IPS-18a (cell line): Measurements from ENCODE around the gene SIDT1.

Experiments used
- H3K27ac ChIP-seq: one replicate; pipeline ENCODE4 v1.5.1; 2013; ENCODE audit warnings: low read length
- H3K27me3 ChIP-seq: one replicate; pipeline ENCODE4 v1.6.1; 2013; ENCODE audit warnings: mild to moderate bottlenecking, low read length; ENCODE audit not compliant: control insufficient read depth, insufficient read depth
- H3K36me3 ChIP-seq: one replicate; pipeline ENCODE4 v1.6.1; 2013; ENCODE audit warnings: low read depth, low read length; ENCODE audit not compliant: control insufficient read depth
- H3K4me1 ChIP-seq: one replicate; pipeline ENCODE4 v1.6.1; 2013; ENCODE audit warnings: low read depth, low read length; ENCODE audit not compliant: control insufficient read depth
- H3K4me3 ChIP-seq: one replicate; pipeline ENCODE4 v1.5.1; 2013; ENCODE audit warnings: low read length
- H3K9ac ChIP-seq: one replicate; pipeline ENCODE4 v1.6.1; 2013; ENCODE audit warnings: mild to moderate bottlenecking, low read length, moderate library complexity
- H3K9me3 ChIP-seq: one replicate; pipeline ENCODE4 v1.6.1; 2013; ENCODE audit warnings: low read depth, low read length; ENCODE audit not compliant: control insufficient read depth

The SIDT1 gene

DNA sequence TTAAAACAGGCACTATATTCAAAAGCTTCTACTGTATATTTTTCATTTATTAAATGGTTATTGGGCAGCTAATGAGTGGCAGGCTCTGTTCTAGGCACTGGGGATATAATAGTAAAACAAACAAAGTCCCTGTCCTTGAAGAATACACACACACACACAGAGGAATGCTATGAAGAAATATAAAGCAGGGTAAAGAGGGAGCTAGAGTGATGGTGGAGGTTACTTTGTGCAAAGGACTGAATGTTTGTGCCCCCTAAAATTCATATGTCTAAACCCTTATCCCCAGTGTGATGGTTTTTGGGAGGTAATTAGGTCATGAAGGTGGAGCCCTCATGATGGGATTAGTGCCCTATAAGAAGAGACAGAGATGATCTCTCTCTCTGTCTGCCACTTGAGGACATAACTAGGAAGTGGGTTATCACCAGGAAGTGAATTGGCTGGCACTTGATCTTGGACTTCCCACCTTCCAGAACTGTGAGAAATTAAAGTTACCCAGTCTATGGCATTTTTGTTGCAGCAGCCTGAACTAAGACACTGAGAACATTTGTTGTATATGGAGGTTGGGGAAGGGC is 132.3 kb downstream of the SIDT1 start:
- Histone ChIP-seq H3K36me3 (peaks cover 9% of the 10 kb centered on the region), H3K9me3 (no peaks in the 10 kb centered on the region), H3K4me3 (no peak overlapping the region), H3K4me1 (peaks cover 5% of the 10 kb centered on the region), H3K27me3 (no peaks in the 10 kb centered on the region), H3K9ac (no peak overlapping the region), H3K27ac (no peak overlapping the region)

- Histone ChIP-seq H3K9ac (no peak overlapping the region), H3K36me3 (no peaks in the 10 kb centered on the region), H3K27me3 (no peaks in the 10 kb centered on the region), H3K4me1 (peaks cover 5% of the 10 kb centered on the region), H3K4me3 (no peak overlapping the region), H3K27ac (no peak overlapping the region), H3K9me3 (no peaks in the 10 kb centered on the region)
These were observed 135.7 kb downstream of the SIDT1 start for GRCh38 chr3:113668015-113668414.

DNA sequence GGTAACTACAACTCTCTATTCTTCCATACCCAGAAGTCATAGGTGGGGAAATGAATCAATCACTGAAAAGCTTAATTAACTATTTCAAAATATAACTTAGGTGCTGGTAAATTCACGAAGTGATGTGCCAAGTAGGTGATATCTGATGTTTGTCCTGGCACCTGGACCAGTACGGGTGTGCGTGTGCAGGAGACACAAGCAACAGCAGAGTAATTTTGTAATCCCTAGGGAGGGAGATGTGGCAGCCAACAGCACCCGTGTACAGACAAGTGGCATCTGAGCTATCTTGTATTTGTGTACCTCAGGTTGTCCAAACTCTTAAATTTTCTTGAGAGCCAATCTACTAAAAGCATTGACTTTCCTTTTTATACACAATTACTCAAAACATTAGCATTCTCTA is 141.2 kb downstream of the SIDT1 start:
- Histone ChIP-seq H3K9ac (no peak overlapping the region), H3K9me3 (no peaks in the 10 kb centered on the region), H3K4me1 (no peaks in the 10 kb centered on the region), H3K4me3 (no peak overlapping the region), H3K36me3 (no peaks in the 10 kb centered on the region), H3K27ac (no peak overlapping the region), H3K27me3 (no peaks in the 10 kb centered on the region)

DNA sequence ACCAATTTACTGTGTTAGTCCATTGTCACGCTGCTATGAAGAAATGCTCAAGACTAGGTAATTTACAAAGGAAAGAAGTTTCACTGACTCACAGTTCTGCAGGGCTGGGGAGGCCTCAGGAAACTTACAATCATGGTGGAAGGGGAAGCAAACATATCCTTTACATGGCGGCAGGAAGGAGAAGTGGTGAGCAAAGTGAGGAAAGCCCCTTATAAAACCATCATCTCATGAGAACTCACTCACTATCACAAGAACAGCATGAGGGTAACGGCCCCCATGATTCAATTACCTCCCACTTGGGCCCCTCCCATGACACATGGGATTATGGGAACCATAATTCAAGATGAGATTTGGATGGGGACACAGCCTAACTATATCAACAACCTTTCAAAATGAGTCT is 143.9 kb downstream of the SIDT1 start:
- Histone ChIP-seq H3K9me3 (no peaks in the 10 kb centered on the region), H3K27me3 (no peaks in the 10 kb centered on the region), H3K36me3 (no peaks in the 10 kb centered on the region), H3K27ac (no peak overlapping the region), H3K9ac (no peak overlapping the region), H3K4me3 (no peak overlapping the region), H3K4me1 (no peaks in the 10 kb centered on the region)

DNA sequence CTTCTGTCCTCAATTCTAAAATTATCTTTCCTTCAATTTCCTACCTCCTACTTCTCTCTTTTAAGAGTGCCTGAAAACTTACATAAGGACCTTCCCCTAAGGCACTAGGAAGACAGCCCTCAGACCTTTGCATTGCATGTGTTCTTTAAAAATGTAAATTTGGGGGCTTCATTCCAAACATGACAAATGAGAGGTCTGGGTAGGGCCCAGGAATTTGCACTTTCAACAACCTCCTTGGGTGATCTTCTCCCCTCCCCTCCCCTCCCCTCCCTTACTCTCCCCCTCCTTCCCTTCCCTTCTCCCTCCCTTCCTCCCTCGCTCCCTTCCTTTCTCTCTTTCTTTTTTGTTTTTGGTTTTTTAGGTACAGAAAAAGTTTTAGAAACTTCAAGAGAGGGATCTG is 145.4 kb downstream of the SIDT1 start:
- no peak overlapping the region for H3K27ac ChIP-seq
- H3K9me3 ChIP-seq: no peaks in the 10 kb centered on the region
- H3K4me1 ChIP-seq: no peaks in the 10 kb centered on the region
- H3K36me3 ChIP-seq: no peaks in the 10 kb centered on the region
- no peaks in the 10 kb centered on the region for H3K27me3 ChIP-seq
- no peak overlapping the region for H3K4me3 ChIP-seq
- no peak overlapping the region for H3K9ac ChIP-seq

DNA sequence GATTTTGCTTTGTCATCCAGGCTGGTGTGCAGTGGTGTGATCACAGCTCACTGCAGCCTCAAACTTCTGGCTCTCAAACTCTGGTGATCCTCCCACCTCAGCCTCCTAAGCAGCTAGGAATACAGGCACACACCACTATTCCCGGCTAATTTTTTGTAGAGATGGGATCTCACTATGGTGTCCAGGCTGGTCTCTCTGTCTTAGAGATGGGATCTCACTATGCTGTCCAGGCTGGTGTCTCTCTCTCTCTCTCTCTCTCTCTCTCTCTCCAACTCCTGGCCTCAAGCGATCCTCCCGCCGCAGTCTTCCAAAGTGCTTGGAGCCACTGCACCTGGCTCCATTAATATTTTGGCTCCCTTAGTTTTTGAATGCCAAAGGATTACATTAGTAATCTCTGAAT is 146.4 kb downstream of the SIDT1 start:
- no peak overlapping the region for H3K27ac ChIP-seq
- H3K4me3 ChIP-seq: no peak overlapping the region
- no peaks in the 10 kb centered on the region for H3K4me1 ChIP-seq
- no peaks in the 10 kb centered on the region for H3K27me3 ChIP-seq
- no peak overlapping the region for H3K9ac ChIP-seq
- H3K36me3 ChIP-seq: no peaks in the 10 kb centered on the region
- no peaks in the 10 kb centered on the region for H3K9me3 ChIP-seq
